PFSK-1 (cell line): ENCODE measurements around the gene E4F1.

ENCODE experiments used
- FOXP2 ChIP-seq: optimal IDR thresholded peaks from 2 replicates; pipeline ENCODE3; 2011; ENCODE audit warnings: borderline replicate concordance, control low read depth, inconsistent platforms; ENCODE audit not compliant: insufficient read depth; ENCODE audit errors: extremely low read length, extremely low read depth
- POLR2AphosphoS5 ChIP-seq: IDR thresholded peaks from 2 replicates; pipeline ENCODE4 v1.6.1; 2012; ENCODE audit warnings: low read depth, mild to moderate bottlenecking, control low read depth, low read length, moderate library complexity
- REST ChIP-seq, 2 experiments: IDR thresholded peaks; 2 replicates each; pipeline versions ENCODE4 v1.6.1 to v1.8.0; 2011 to 2012; ENCODE audit warnings: low read depth in 2 of 2, low read length in 2 of 2, control low read depth in 1 of 2, inconsistent platforms in 1 of 2, mild to moderate bottlenecking in 1 of 2, moderate library complexity in 1 of 2; ENCODE audit not compliant: insufficient read depth in 1 of 2
- SIN3A ChIP-seq: IDR thresholded peaks from 2 replicates; pipeline ENCODE4 v1.6.1; 2012; ENCODE audit warnings: mild to moderate bottlenecking, low read length, moderate library complexity, borderline replicate concordance; ENCODE audit not compliant: insufficient read depth
- TAF1 ChIP-seq: IDR thresholded peaks from 2 replicates; pipeline ENCODE4 v1.6.1; 2012; ENCODE audit warnings: low read length, control low read depth, borderline replicate concordance; ENCODE audit not compliant: insufficient read depth

E4F1 gene

GRCh38 chr16:2244926-2245795, 21.8 kb downstream of the E4F1 start:
- TF ChIP-seq SIN3A = no peak
- TF ChIP-seq FOXP2 = no peak
- TF ChIP-seq REST (IDR thresholded peaks at IDR 0.05; ENCODE audit: insufficient read depth in 1 of 2, low read depth in 2 of 2, low read length in 2 of 2) = no peak
- no peak for TF ChIP-seq TAF1
- TF ChIP-seq POLR2AphosphoS5 = no peak

- TF ChIP-seq REST (IDR thresholded peaks at IDR 0.05; ENCODE audit: insufficient read depth in 1 of 2, low read depth in 2 of 2, low read length in 2 of 2) (no peak), TAF1 (no peak), POLR2AphosphoS5 (no peak), SIN3A (no peak), FOXP2 (no peak)
These were observed 23.0 kb downstream of the E4F1 start for GRCh38 chr16:2246301-2246885.

GRCh38 chr16:2250652-2251295, 27.4 kb downstream of the E4F1 start:
- TF ChIP-seq FOXP2 (no peak), POLR2AphosphoS5 (no peak), TAF1 (no peak)

GRCh38 chr16:2251296-2252111, 28.1 kb downstream of the E4F1 start, which contains the start of gene ECI1:
TSS of gene ECI1 (minus strand) at chr16:2251587. CDS start at chr16:2251566, 21 bp downstream.
- peak in 1 of 2 experiments; percentile 12; a peak in 1 of 4 replicates for TF ChIP-seq REST (IDR thresholded peaks at IDR 0.05; ENCODE audit: insufficient read depth in 1 of 2, low read depth in 2 of 2, low read length in 2 of 2)
- peak; percentile 90 for TF ChIP-seq FOXP2
- TF ChIP-seq SIN3A = no peak
- TF ChIP-seq TAF1 = peak; percentile 93
- TF ChIP-seq POLR2AphosphoS5 = peak; percentile 64

GRCh38 chr16:2252806-2253148, 29.4 kb downstream of the E4F1 start:
- TF ChIP-seq TAF1 = no peak
- no peak for TF ChIP-seq FOXP2
- no peak for TF ChIP-seq REST (IDR thresholded peaks at IDR 0.05; ENCODE audit: insufficient read depth in 1 of 2, low read depth in 2 of 2, low read length in 2 of 2)
- TF ChIP-seq SIN3A = no peak
- no peak for TF ChIP-seq POLR2AphosphoS5
